HG03103 (cell line): ENCODE measurements around the gene ACBD6.

Experiments
- ATAC-seq: cut with Tn5 transposase; IDR thresholded peaks from one replicate; pipeline ENCODE4 v1.9.1; 2021; ENCODE audit warnings: low read depth; ENCODE audit not compliant: unreplicated experiment

The ACBD6 gene

DNA sequence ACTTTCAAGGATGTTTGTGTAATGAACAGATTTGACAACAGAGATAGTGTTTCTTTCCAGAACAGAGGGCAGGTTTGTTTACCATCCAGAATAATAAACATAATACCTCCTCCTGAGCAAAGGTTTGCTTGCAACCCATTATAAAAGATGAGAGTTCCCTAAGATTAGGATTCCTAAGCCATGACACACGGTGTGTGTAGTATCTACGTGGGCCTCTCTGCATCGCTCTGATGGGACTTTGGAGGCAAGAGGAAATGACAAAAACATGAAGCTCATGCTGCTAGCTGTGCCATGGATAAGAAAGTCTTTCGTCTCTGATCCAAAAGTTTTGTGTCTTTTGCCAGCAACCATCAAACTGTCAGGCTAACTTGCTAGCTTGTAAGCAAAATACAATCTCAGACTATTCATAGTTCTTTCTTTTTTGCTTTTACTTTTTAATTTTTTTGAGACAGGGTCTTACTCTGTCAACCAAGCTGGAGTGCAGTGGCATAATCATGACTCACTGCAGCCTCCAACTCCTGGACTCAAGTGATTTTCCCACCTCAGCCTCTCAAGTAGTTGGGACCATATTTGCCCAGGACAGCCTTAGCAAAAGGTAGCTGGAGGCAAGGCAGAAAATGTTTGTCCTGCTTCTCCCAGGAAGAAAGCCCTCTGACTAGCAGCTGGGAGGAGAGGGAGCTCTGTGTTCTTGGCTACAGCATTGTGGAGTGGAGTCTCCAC is 191.2 kb downstream of the ACBD6 start:
- ATAC-seq = no peak

DNA sequence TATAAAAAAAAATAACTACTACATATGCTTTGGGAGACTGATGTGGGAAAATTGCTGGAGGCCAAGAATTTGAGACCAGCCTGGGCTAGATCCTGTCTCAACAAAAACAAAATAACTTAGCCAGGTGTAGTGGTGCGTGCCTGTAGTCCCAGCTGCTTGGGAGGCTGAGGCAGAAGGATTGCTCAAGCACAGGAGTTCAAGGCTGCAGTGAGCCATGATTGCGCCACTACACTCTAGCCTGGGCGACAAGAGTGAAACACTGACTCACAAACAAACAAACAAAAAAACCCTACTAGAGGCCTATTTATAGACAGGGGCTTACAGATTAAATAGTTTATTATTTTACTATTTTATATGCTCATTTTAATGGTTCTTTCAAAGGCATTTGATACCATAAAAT is 192.3 kb downstream of the ACBD6 start:
- no peak for ATAC-seq

GRCh38 chr1:180309338-180309737 is 193.0 kb downstream of the ACBD6 start:
- ATAC-seq = no peak

- ATAC-seq = no peak
Measured at GRCh38 chr1:180301135-180301742, 201.1 kb downstream of the ACBD6 start.

DNA sequence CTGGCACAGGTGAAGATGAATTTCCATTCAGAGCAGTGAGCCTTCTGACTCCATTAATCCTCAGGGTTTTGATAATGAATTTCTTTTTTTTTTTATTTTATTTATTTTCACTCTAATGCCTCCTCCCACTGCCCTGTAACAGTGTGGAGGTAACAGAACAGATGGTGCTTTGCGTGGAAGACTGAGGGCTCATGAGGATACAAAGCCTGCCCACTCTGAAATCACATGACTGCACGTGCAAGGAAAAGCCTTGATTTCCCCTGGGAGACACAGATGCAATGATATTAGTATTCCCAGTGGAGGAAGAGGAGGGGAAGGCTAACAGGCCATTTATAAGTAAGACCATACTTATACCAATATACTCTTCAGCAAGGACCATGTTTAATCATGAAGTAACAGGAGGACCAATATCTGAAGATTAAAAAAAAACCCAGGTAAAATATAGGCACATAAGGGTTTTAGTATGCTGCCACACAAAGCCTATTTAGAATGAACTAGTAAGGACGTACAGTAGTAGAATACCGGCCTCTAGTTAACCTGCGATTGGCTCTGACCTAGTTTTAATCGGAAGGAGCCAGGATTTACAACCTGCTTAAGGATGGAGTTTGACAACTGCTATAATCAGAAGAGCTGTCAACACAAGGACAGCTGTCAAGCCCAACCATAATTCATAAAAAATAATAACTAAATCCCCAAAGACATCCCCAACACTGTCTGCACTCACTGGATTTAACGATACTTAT is 202.7 kb downstream of the ACBD6 start:
- ATAC-seq = no peak

DNA sequence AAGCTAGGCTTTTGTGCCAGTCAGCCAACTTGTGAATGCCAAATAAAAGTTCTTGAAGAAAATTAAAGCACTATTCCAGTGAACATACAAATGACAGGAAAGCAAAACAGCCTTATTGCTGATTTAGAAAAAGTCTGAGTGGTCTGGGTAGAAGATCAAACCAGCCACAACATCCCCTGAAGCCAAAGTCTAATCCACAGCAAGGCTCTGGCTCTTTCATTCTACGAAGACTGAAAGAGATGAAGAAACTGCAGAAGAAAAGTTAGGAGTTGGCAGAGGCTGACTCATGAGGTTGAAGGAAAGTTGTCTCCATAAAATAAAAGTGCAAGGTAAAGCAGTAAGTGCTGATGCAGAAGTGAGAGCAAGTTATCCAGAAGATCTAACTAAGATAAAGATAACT is 206.4 kb downstream of the ACBD6 start:
- no peak for ATAC-seq

DNA sequence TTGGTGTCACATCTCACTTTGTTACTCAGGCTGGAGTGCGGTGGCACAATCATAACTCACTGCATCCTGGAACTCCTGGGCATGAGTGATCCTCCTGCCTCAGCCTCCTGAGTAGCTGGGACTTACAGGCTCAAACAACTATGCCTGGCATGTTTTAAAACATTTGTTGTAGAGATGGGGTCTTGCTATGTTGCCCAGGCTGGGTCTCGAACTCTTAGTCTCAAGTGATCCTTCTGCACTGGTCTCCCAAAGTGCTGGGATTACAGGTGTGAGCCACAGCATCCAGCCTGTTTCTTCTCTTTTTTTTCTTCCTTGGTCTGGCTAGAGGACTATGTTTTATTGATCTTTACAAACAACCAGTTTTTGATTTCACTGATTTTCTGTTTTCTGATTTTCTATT is 207.7 kb downstream of the ACBD6 start:
- no peak for ATAC-seq

DNA sequence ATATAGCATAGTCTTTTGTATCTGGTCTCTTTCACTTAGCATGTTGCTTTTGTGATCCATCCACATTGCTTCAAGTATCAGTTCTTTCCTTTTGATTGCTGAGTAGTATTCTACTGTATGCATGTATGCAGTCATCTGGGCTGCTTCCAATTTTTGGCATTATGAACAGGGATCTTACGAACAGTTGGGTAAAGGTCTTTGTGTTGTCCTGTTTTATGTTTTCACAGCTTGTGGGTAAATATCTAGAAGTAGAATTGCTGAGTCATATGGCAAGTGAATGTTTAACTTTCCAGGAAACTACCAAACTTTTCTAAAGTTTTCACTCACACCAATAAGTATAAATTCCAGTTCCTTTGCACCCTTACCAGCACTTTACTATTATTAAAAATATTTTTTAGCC is 211.4 kb downstream of the ACBD6 start:
- no peak for ATAC-seq

- ATAC-seq = no peak
Measured at GRCh38 chr1:180290265-180291001, 211.9 kb downstream of the ACBD6 start.

DNA sequence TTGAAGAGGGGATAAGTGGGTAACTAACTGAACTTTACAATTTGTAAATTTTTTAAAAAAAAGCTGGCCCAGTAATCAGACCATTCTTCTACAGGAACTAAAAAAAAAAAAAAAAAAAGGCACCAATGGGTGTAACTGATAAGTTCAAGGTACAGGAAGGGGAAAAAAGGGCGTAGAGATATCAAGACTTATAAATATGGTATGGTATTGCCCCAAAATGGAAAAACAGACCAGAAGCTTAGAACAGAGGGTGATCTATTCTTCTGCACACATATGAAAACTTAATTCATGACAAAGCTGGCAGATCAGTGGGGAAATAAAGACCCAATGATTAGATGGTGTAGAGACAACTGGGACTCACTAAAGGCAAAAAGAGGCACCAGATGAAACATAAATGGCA is 213.4 kb downstream of the ACBD6 start:
- no peak for ATAC-seq

- no peak for ATAC-seq
Measured at GRCh38 chr1:180287988-180288705, 214.2 kb downstream of the ACBD6 start.

GRCh38 chr1:180286417-180286816 is 216.0 kb downstream of the ACBD6 start:
- no peak for ATAC-seq

- ATAC-seq = no peak
Measured at GRCh38 chr1:180283098-180283497, 219.3 kb downstream of the ACBD6 start.

DNA sequence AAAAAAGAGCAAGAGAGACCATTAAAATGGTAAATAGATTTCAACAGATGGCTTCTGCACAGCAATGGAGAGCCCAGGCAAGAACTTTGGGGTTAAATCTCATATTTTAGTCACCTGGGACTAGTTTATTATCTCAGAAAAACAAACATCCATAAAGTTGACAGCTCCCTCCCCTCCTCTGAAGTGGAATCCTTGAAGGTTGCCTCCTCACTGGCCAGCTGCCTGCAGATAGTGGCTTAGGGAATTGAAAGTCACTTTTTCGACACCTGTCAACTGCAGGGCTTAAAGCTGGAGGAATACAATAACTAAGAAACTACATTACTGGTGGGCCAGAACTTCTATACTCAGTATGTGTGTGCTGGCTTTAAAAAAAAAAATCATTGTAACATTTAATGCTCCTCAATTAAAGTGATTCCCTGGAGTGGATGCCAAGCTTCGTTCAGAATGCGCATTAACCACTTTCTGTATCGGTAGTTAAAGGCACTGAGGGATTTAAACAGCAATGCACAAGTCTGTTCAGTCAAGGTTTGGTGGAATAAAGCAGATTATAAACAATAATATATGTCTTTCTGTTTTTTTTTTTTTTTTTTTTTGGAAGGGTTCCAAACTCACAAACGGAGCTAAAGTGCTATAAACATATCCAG is 219.9 kb downstream of the ACBD6 start:
- ATAC-seq = no peak

DNA sequence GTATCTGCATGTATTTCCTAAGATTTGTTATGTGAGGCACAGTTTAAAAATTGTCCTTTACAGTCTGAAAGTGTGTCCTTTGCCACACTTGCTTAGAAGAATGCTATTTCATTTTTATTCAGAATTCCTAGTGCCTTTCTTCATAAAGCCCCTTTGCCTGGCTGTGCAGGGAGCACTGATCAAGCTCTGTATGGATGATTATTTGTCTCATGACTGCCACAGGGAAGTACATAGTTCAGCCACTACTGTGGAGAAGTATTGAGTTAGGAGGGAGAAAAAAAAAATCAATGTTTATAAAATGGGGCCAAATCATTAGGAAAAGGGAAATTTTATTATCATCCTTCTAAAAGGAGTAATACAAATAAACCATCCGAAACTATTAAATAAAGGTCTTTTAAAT is 220.9 kb downstream of the ACBD6 start:
- ATAC-seq = no peak

GRCh38 chr1:180280617-180281016 is 221.8 kb downstream of the ACBD6 start:
- no peak for ATAC-seq

GRCh38 chr1:180279651-180280050 is 222.7 kb downstream of the ACBD6 start:
- ATAC-seq = no peak

DNA sequence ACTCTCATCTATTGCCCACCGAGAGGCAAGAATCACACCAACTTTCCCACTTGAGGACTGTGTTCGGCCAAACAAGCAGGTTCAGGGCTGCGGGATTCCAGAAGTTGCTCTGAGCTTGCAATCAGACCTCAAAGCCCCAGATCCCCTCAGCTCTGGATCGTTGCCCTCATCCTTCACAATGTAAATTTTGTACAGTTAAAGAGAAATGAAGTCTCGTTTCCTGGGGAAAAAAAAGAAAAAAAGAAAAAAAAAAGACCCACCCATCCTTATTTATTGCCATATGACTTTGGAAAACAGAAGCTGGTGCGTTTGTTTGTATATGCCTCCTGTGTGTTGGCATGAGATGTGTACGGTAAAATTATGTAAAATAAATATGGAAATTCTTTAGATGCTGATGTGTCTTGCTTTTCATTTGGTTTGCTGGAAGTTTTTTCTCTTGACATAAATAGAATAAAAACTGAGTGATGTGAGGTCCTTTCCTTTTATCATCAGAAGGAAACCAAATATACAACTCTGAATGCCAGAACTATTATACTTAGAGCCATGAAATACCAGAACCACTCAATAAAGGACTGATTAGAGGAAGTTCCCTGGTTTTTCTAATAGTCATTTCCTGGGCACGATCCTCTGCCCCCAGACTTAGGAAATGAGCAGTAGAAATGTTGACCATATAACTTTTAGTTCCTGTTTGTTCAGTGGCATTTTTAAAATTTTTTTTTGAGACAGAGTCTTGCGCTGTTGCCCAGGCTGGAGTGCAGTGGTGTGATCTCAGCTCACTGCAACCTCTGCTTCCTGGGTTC is 223.6 kb downstream of the ACBD6 start:
- ATAC-seq = no peak

DNA sequence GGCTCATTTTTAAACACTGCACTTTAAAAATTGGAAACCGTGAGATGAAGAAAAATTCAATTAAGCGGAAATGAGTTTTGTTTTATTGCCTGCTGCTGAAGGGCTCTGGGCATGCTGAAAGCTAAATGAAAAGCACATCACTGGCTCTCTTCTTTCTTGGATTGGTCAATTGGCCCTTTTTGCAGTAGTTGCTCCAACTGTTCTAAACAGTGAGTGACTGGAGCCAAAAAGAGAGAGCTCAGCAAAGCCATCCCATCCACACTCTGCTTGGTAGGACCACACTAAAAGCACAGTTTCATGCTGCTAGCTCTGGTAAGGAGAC is 224.2 kb downstream of the ACBD6 start:
- ATAC-seq = no peak
